GM12872 (cell line): ENCODE measurements around the gene TMC3.

ENCODE experiments used
- CTCF ChIP-seq: IDR thresholded peaks from 3 replicates; pipeline ENCODE4 v1.5.1; 2011; ENCODE audit warnings: low read depth, mild to moderate bottlenecking, low read length, moderate library complexity; ENCODE audit not compliant: insufficient read depth

TMC3 gene

DNA sequence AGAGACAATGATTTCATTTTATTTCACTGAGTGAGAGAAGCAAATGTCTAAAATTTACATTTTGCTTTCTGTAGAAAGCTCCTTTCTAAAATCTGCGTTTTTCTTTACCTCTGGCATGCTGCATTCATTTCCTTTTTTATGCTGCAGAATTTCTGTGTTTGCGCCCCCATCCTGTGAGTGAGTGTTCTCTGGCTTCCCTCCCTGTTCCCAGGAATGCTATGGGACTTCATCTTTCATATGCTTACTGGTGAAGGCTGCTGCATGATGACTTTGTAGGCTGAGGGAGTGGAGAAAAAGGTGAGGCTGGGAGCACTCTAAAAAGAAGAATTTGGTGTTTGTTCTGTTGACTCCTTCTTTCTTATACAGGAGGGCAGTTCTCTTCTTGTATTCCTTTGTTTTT is 7.7 kb upstream of the TMC3 start:
- no peak for TF ChIP-seq CTCF

DNA sequence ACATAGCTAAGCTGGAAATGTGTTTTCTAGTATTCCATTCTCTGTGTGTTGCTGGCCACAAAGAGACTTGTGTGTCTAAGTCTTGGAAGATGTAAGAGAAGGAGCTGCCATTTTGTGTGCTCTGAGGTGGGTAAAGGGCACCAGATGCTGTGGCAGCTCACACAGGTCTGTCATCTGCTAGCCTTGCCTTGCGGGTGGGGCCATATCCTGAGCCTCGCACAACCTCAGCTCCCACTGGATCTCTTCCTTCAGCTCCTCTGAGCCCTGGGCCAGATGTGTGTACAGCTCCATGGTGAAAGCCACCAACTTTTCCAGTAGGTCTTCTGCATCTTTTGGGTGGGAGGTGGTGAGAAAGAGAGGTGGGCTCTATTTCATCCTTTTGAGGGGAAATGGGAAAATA is 6.7 kb upstream of the TMC3 start:
- TF ChIP-seq CTCF = no peak

DNA sequence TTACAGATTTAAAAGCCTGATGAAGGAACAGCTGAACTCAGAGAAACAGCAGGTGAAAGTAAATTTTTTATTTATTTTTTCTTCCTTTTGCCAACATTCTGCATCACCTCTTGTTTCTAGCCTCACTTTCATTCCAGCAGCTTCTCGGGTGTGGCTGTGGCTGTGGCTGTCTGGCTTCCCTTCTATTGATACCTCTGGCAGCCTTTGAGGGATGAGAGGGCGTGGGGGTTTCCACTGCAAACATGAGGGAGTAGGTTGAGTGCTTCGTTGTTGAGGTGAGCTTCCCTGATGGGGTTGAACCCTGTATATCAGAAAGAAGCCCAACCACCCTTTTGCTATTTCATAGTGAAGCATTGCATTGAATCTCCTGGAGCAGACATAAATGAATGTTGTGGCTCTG is 6.2 kb upstream of the TMC3 start:
- no peak for TF ChIP-seq CTCF

DNA sequence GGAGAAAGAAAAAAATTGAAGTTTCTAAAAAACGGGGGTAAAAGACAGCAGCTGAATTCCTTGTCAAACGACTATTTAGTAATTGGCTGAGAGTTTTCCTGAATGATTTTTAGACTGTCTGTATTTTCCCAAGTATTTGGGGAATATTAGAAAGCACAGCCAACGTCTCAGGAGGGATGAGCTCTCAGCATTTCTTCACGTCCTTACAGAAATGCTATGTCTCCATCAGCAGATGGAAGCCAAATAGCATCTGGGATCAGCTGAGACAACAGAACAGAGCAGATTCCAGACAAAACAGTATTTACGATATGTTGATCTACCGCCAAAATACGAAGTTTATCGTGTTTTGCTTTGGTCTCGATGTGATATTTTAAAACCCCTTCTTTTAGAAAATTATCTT is 5.3 kb upstream of the TMC3 start:
- TF ChIP-seq CTCF = no peak

GRCh38 chr15:81378443-81378842 is 4.4 kb upstream of the TMC3 start:
- no peak for TF ChIP-seq CTCF

DNA sequence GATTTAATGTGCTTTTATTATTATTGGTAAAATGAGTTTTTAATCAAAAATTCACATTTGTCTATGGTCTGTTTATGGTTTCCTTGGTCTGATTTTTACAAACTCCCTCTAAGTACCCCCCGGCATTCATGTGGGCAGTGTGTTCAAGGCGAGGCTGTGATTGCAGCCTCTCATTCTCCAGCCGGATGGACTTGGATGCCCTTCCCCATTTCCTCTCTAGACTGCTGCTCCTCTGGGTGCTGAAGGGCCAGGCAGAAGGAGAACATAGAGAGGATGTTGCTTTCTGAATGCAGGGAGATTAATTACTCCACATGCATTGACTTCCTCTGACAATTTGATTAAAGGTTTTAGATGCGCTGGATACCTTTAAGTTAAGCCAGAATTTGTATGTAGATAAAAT is 3.9 kb upstream of the TMC3 start:
- TF ChIP-seq CTCF = no peak

DNA sequence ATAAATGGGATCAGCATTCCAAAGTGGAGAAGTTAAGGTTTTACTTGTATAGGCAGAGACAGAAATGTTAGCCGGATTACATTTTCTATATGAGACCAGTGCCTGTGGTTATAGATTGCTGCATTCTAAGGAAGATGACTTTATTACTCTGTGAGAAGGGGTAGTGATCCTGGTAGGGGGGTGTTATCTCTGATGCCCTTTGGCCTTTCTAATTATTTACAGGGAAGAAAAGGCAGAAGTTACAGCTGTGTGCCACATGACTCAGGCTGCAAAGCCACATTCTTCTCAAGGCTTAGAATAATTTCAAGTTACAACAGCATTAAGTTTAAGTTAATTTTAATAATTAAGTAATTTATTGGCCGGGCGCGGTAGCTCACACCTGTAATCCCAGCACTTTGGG is 2.2 kb upstream of the TMC3 start:
- no peak for TF ChIP-seq CTCF

- no peak for TF ChIP-seq CTCF
Observed at GRCh38 chr15:81375461-81375860, 1.4 kb upstream of the TMC3 start.
